Glutamatergic neuron (in vitro differentiated cells): ENCODE data around the gene SLC45A3. TPM values are rescaled to one million over a fixed set of nuclear protein-coding genes. Genes with fewer than 3 reads are reported as not detected.

Experiments
- DNase-seq: peaks from one replicate; pipeline ENCODE4 v3.0.0; 2022
- H3K27ac Mint-ChIP-seq: one replicate; pipeline ENCODE4 v1.8.0; 2020; ENCODE audit warnings: mild to moderate bottlenecking, mixed read lengths, inconsistent platforms; ENCODE audit not compliant: unreplicated experiment
- H3K27me3 Mint-ChIP-seq: one replicate; pipeline ENCODE4 v1.8.0; 2020; ENCODE audit warnings: mild to moderate bottlenecking, moderate library complexity, mixed read lengths, inconsistent platforms; ENCODE audit not compliant: unreplicated experiment
- H3K36me3 Mint-ChIP-seq: one replicate; pipeline ENCODE4 v1.8.0; 2020; ENCODE audit warnings: mild to moderate bottlenecking, mixed read lengths, inconsistent platforms; ENCODE audit not compliant: unreplicated experiment
- H3K4me1 Mint-ChIP-seq: one replicate; pipeline ENCODE4 v1.8.0; 2020; ENCODE audit warnings: mild to moderate bottlenecking, low read depth, mixed read lengths, inconsistent platforms; ENCODE audit not compliant: unreplicated experiment
- H3K4me3 Mint-ChIP-seq: one replicate; pipeline ENCODE4 v1.8.0; 2020; ENCODE audit warnings: mild to moderate bottlenecking, mixed read lengths, inconsistent platforms; ENCODE audit not compliant: unreplicated experiment
- H3K9me3 Mint-ChIP-seq: one replicate; pipeline ENCODE4 v1.8.0; 2020; ENCODE audit warnings: mild to moderate bottlenecking, moderate library complexity, mixed read lengths, inconsistent platforms; ENCODE audit not compliant: unreplicated experiment
- total RNA-seq: library from RNA; stranded (reverse); fragmentation: NEBNext Ultra II Directional; extraction: Animal tissue kit (Norgen Biotek cat#: 25700); gene quantifications from one replicate; pipeline ENCODE4 v1.2.1, GENCODE V29; 2021; ENCODE audit not compliant: unreplicated experiment
- TF ChIP-seq, protein P1 (sequence below): fragments of 200-600 bp; sonication (generic); IDR thresholded peaks from one replicate; pipeline ENCODE4 v1.5.0; 2021; ENCODE audit not compliant: partially characterized antibody, unreplicated experiment

SLC45A3 gene
- total RNA-seq, 1 donor from 2014 or later: 3.7 TPM

DNA sequence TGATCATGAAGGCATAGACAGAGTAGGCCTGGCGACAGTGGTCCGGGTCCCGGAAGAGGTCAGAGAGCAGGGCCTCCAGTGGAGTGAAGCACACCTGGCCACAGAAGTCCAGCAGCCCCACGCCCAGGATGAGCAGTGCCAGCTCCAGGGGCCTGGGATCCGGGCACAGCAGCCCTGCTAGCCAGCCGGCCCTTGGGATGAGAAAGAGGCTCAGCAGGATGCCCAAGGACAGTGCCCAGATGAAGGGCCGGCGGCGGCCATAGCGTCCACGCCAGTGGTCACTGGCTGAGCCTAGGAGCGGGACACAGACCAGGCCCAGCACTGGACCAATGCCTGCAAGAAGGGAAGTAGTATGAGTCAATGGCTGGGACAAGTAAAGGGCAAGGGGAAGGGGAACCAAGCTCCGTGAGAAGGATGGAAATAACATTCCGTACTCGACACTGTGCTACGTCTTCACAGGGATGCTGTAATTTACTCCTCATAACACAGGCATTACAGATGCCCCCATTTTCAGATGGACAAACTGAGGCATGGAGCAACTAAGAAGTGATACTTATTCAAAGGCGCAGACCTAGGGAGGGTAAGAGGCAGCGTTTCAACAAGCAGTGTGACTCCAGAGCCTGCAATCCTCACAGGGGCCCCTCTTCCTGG is 16.9 kb downstream of the SLC45A3 start:
- TF ChIP-seq, protein P1, sequence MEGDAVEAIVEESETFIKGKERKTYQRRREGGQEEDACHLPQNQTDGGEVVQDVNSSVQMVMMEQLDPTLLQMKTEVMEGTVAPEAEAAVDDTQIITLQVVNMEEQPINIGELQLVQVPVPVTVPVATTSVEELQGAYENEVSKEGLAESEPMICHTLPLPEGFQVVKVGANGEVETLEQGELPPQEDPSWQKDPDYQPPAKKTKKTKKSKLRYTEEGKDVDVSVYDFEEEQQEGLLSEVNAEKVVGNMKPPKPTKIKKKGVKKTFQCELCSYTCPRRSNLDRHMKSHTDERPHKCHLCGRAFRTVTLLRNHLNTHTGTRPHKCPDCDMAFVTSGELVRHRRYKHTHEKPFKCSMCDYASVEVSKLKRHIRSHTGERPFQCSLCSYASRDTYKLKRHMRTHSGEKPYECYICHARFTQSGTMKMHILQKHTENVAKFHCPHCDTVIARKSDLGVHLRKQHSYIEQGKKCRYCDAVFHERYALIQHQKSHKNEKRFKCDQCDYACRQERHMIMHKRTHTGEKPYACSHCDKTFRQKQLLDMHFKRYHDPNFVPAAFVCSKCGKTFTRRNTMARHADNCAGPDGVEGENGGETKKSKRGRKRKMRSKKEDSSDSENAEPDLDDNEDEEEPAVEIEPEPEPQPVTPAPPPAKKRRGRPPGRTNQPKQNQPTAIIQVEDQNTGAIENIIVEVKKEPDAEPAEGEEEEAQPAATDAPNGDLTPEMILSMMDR: no peak
- no peak overlapping the region for H3K27ac Mint-ChIP-seq
- DNase-seq: no peak
- H3K4me1 Mint-ChIP-seq: no peaks in the 10 kb centered on the region
- H3K36me3 Mint-ChIP-seq: no peaks in the 10 kb centered on the region
- H3K9me3 Mint-ChIP-seq: peaks cover 2% of the 10 kb centered on the region
- no peak overlapping the region for H3K4me3 Mint-ChIP-seq
- peaks cover 11% of the 10 kb centered on the region for H3K27me3 Mint-ChIP-seq

DNA sequence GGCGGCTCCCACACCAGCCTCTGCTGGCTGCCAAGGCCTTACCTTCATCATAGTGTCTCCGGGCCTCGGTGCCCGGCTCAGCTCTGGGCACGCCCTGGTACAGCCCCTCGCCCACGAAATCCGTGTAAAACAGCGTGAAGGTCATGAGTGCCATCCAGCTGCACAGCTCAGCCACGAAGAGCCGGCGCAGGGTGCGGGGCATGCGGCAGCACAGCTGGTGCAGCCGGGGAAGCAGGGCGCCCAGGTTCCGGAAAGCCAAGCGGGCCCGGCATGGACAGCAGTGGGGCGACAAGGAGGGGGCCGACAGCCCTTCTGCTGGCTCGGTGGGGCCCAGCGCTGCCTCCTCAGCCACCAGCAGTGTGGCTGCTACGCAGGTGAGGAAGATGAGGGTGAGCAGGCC is 17.5 kb downstream of the SLC45A3 start:
- TF ChIP-seq, protein P1: no peak

DNA sequence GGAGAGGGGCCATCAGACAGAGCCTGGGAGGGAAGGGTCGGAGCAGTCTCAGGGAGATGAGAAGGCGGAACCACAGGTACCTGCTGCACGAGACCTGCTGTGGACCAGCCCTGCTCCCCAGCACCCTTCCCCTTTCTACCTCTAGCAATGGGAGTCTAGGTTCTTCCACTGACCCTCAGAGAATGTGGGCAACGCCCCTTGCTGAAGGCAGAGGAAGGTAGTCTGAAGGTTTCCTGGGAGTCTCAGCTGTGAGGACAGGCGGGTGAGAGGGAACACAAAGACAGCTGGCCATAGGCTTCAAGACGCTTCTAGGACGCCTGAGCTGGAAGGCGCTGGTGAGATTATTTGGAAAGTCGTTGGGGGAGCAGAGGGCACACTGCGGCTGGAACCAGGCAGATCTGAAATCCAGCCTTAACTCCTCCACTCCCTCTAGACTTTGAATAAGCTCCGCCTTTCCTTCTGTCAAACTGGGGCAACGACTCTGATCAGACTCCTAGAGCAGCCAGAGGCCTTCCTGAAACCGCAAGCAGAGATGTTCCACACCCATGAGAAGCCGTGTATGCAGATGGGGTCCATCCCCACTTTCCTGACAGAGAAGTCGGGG is 18.1 kb downstream of the SLC45A3 start:
- TF ChIP-seq, protein P1: no peak
- Mint-ChIP-seq H3K27ac (no peak overlapping the region), H3K4me3 (no peak overlapping the region), H3K9me3 (peaks cover 2% of the 10 kb centered on the region), H3K36me3 (no peaks in the 10 kb centered on the region), H3K27me3 (peaks cover 11% of the 10 kb centered on the region), H3K4me1 (no peaks in the 10 kb centered on the region)
- no peak for DNase-seq

More for the DNA sequence above, 17.5 kb downstream of the SLC45A3 start:
- no peak for DNase-seq
- Mint-ChIP-seq H3K4me3 (no peak overlapping the region), H3K27me3 (peaks cover 9% of the 10 kb centered on the region), H3K27ac (no peak overlapping the region), H3K9me3 (peaks cover 2% of the 10 kb centered on the region), H3K4me1 (no peaks in the 10 kb centered on the region), H3K36me3 (no peaks in the 10 kb centered on the region)

DNA sequence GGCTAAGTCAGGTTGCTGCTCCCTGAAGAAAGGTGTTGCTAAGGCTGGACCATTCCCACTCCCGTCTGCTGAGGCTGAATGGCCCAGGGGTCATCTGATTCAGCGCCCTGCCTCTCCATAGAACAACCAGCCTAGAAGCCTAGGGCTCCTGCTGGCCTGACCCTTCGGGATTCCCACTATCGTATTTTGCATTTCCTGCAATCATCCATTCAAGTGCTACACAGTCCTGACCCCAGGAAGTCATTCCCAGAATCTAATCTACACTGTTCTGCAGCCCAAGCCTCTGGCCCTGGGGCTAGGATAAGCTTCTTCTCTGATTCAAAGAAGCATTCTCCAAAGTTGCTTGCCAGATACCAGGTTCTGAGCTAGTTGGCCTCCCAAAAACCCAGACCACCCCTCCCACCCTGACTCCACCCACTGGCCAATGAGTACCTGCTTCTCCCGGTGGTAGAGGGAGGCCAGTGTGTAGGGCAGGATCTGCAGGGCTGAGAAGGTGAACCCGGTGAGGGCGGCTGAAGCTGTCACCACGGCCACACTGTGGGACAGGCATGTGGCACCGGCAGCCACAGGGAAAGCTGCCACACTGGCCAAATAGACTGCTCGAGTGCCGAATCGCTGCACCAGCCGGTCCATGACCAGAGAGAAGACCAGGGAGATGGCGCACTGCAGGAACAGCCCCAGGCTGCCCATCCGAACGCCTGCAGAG is 18.7 kb downstream of the SLC45A3 start:
- no peak for DNase-seq
- Mint-ChIP-seq H3K27me3 (peaks cover 11% of the 10 kb centered on the region), H3K4me3 (no peak overlapping the region), H3K9me3 (peaks cover under 1% of the 10 kb centered on the region), H3K36me3 (no peaks in the 10 kb centered on the region), H3K27ac (no peak overlapping the region), H3K4me1 (no peaks in the 10 kb centered on the region)
- TF ChIP-seq, protein P1: no peak

DNA sequence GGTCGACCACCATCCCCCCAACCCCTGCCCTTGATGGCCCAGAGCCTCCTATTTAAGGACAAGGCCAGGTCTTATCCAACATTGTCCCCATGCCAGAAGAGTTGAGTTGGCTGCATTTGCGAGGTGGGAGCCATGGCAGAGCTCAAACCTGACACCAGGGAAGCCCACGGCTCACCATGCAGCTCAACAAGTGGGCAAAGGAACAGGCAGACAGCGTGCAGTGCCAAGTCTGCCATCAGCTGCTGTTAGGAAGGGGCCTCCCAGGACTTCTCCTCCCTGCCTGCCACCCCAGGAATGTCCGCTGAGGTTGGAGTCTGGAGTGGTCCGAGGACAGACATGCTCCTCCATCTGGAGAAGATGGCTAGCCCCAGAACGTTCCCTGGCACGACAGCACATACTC is 19.9 kb downstream of the SLC45A3 start:
- Mint-ChIP-seq H3K27ac (no peak overlapping the region), H3K4me3 (no peak overlapping the region), H3K4me1 (no peaks in the 10 kb centered on the region), H3K9me3 (no peaks in the 10 kb centered on the region), H3K36me3 (no peaks in the 10 kb centered on the region), H3K27me3 (peaks cover 11% of the 10 kb centered on the region)
- TF ChIP-seq, protein P1: no peak
- no peak for DNase-seq
